OCI-LY7 (cell line): ENCODE results near the gene DLEC1. TPM values are rescaled to one million over a fixed set of nuclear protein-coding genes. Genes with fewer than 3 reads are reported as not detected.

Experiments used
- BruUV-seq: library from RNA; stranded (reverse); fragments of 400-500 nt; replicated peaks from 2 replicates; lab custom pipeline; 2021; lab: Mats Ljungman, UMichigan
- CTCF ChIA-PET: fragments of 300-600 bp; sonication (Branson Sonifier 250); formaldehyde crosslinking; loops from one replicate; lab custom pipeline; 2022; ENCODE audit warnings: antibody characterized with exemption; ENCODE audit not compliant: unreplicated experiment; lab: Charles Lee
- POLR2A ChIA-PET: fragments of 300-600 bp; sonication (Branson Sonifier 250); formaldehyde crosslinking; loops from one replicate; lab custom pipeline; 2022; ENCODE audit warnings: antibody characterized with exemption; lab: Charles Lee
- DNase-seq: peaks from one replicate; pipeline ENCODE4 v3.0.0-alpha.2; 2015; ENCODE audit warnings: low spot score
- H2AFZ ChIP-seq: fragments of 200-600 bp; sonication (generic), shearing (Covaris generic); 2 replicates; pipeline ENCODE4 v1.6.1; 2014; ENCODE audit warnings: mild to moderate bottlenecking, antibody characterized with exemption, low read length, moderate library complexity
- H3K27ac ChIP-seq: fragments of 200-600 bp; sonication (generic); 2 replicates; pipeline ENCODE4 v1.5.1; 2014; ENCODE audit warnings: mixed run types, low read depth, mild to moderate bottlenecking, moderate library complexity, low read length, inconsistent platforms; ENCODE audit not compliant: poor library complexity, severe bottlenecking
- H3K36me3 ChIP-seq: fragments of 200-600 bp; sonication (generic); 2 replicates; pipeline ENCODE4 v1.6.1; 2014; ENCODE audit warnings: mild to moderate bottlenecking, antibody characterized with exemption, low read length, moderate library complexity, mixed read lengths; ENCODE audit not compliant: insufficient read depth
- H3K4me1 ChIP-seq: fragments of 200-600 bp; sonication (generic); 2 replicates; pipeline ENCODE4 v1.5.1; 2014; ENCODE audit warnings: mild to moderate bottlenecking, low read length; ENCODE audit not compliant: insufficient read depth, poor library complexity, severe bottlenecking
- H3K4me2 ChIP-seq: fragments of 200-600 bp; sonication (generic); 2 replicates; pipeline ENCODE4 v1.6.1; 2014; ENCODE audit warnings: mild to moderate bottlenecking, low read length
- H3K4me3 ChIP-seq: fragments of 200-600 bp; sonication (generic); 2 replicates; pipeline ENCODE4 v1.5.1; 2014; ENCODE audit warnings: mild to moderate bottlenecking, low read depth, low read length; ENCODE audit not compliant: poor library complexity, severe bottlenecking
- H3K79me2 ChIP-seq: fragments of 200-600 bp; sonication (generic); 2 replicates; pipeline ENCODE4 v1.6.1; 2016; ENCODE audit warnings: low read depth, mild to moderate bottlenecking, low read length, moderate library complexity, mixed read lengths; ENCODE audit not compliant: insufficient read depth
- H3K9me2 ChIP-seq: fragments of 200-600 bp; sonication (generic); 2 replicates; pipeline ENCODE4 v1.6.1; 2016; ENCODE audit warnings: mild to moderate bottlenecking, low read length, mixed read lengths; ENCODE audit not compliant: insufficient read depth
- H3K9me3 ChIP-seq: fragments of 200-600 bp; sonication (generic); 2 replicates; pipeline ENCODE4 v1.6.1; 2014; ENCODE audit warnings: mild to moderate bottlenecking, mixed run types, low read length, mixed read lengths
- H4K20me1 ChIP-seq: fragments of 200-600 bp; sonication (generic); 2 replicates; pipeline ENCODE4 v1.6.1; 2014; ENCODE audit warnings: mild to moderate bottlenecking, antibody characterized with exemption, low read length, moderate library complexity, mixed read lengths; ENCODE audit not compliant: insufficient read depth
- CTCF ChIP-seq: fragments of 200-600 bp; sonication (generic); conservative IDR thresholded peaks from 2 replicates; pipeline ENCODE4 v1.5.1; 2014; ENCODE audit warnings: mild to moderate bottlenecking, antibody characterized with exemption, low read length, moderate library complexity, mixed read lengths
- EZH2phosphoT487 ChIP-seq: fragments of 200-600 bp; sonication (generic); IDR thresholded peaks from 2 replicates; pipeline ENCODE4 v1.6.1; 2018; ENCODE audit warnings: low read depth, borderline replicate concordance, mild to moderate bottlenecking, mixed run types, antibody characterized with exemption, low read length, moderate library complexity, mixed read lengths
- intact Hi-C: fragments of 100-400 bp; cut with micrococcal nuclease; formaldehyde crosslinking; loops from one replicate; pipeline ENCODE4 v1.10.0; 2022; ENCODE audit not compliant: unreplicated experiment
- total RNA-seq, 2 experiments: library from RNA; depleted of rRNA in 1 of 2; stranded (reverse); fragments of >200 nt in 1 of 2; shearing (Covaris generic) in 1 of 2; gene quantifications; 2 replicates each; pipeline ENCODE4 v1.2.3, GENCODE V29; 2014 to 2022

DLEC1 gene
- total RNA-seq, 2 experiments from 2014 or later, result 0.13 TPM; not detected in 1

GRCh38 chr3:37997342-37997741 is 41.7 kb upstream of the DLEC1 start:
- no peak for TF ChIP-seq CTCF
- TF ChIP-seq EZH2phosphoT487, result no peak
- no peak overlapping the region for H3K27ac ChIP-seq
- H2AFZ ChIP-seq, result no peak overlapping the region
- DNase-seq, result no peak
- no peaks in the 10 kb centered on the region for H4K20me1 ChIP-seq
- no peak overlapping the region for H3K4me2 ChIP-seq
- no TSS peak for BruUV-seq
- H3K4me1 ChIP-seq, result peaks cover 43% of the 10 kb centered on the region
- POLR2A ChIA-PET, result no interaction called here
- peaks cover 9% of the 10 kb centered on the region; the same call in 1 of the 2 replicates for H3K79me2 ChIP-seq
- H3K9me2 ChIP-seq, result no peaks in the 10 kb centered on the region
- H3K9me3 ChIP-seq, result no peaks in the 10 kb centered on the region
- H3K36me3 ChIP-seq, result peaks cover 49% of the 10 kb centered on the region
- H3K4me3 ChIP-seq, result no peak overlapping the region
- CTCF ChIA-PET, result interaction anchor here (0.9 to 1.1 kb wide), 3 partner anchors 28 to 51 kb away, joined by 3 to 4 read pairs (median 3); no protein-coding TSS in a partner anchor
- intact Hi-C loops, result no loop called here

GRCh38 chr3:37997791-37998370 is 41.1 kb upstream of the DLEC1 start:
- CTCF ChIA-PET, result no interaction called here
- H3K4me1 ChIP-seq, result peaks cover 43% of the 10 kb centered on the region
- BruUV-seq, result no TSS peak
- H2AFZ ChIP-seq, result no peak overlapping the region
- peaks cover 9% of the 10 kb centered on the region; the same call in 1 of the 2 replicates for H3K79me2 ChIP-seq
- DNase-seq, result no peak
- H3K4me2 ChIP-seq, result peak overlapping the region; percentile 82
- H3K9me3 ChIP-seq, result no peaks in the 10 kb centered on the region
- peaks cover 54% of the 10 kb centered on the region for H3K36me3 ChIP-seq
- TF ChIP-seq EZH2phosphoT487 (no peak), CTCF (no peak)
- intact Hi-C loops, result no loop called here
- no peak overlapping the region for H3K4me3 ChIP-seq
- no peaks in the 10 kb centered on the region for H3K9me2 ChIP-seq
- H4K20me1 ChIP-seq, result no peaks in the 10 kb centered on the region
- peak overlapping the region; percentile 55 for H3K27ac ChIP-seq
- POLR2A ChIA-PET, result no interaction called here

GRCh38 chr3:37999836-38000235 is 39.2 kb upstream of the DLEC1 start:
- Histone ChIP-seq H3K27ac (no peak overlapping the region), H3K4me2 (peak overlapping the region; percentile 70; the same call in 1 of the 2 replicates), H3K4me3 (no peak overlapping the region), H4K20me1 (no peaks in the 10 kb centered on the region), H3K9me2 (no peaks in the 10 kb centered on the region), H2AFZ (no peak overlapping the region), H3K79me2 (peaks cover 4% of the 10 kb centered on the region; the same call in 1 of the 2 replicates), H3K36me3 (peaks cover 70% of the 10 kb centered on the region), H3K9me3 (no peaks in the 10 kb centered on the region), H3K4me1 (peaks cover 35% of the 10 kb centered on the region)
- intact Hi-C loops, result no loop called here
- BruUV-seq, result no TSS peak
- DNase-seq, result no peak
- ChIA-PET CTCF (interaction anchor here (0.5 kb wide), 1 partner anchor 95 kb away, joined by 3 read pairs; no protein-coding TSS in a partner anchor), POLR2A (no interaction called here)
- no peak for TF ChIP-seq CTCF
- TF ChIP-seq EZH2phosphoT487, result no peak
